K562 (cell line): ENCODE results near the gene APBB2. TPM values are rescaled to one million over a fixed set of nuclear protein-coding genes. Genes with fewer than 3 reads are reported as not detected.

Experiments
- ATAC-seq: fragments of 200-7000 bp; cut with Tn5 transposase; 3 replicates; pipeline ENCODE4 v1.9.1; 2020; ENCODE audit warnings: moderate library complexity
- BruUV-seq: library from RNA; stranded (reverse); fragments of 400-500 nt; replicated peaks from 2 replicates; lab custom pipeline; 2021; lab: Mats Ljungman, UMichigan
- CTCF ChIA-PET: fragments of 300-600 bp; formaldehyde crosslinking; extraction: SDS; loops from one replicate; lab custom pipeline; 2021; ENCODE audit warnings: low intra/inter-chr PET ratio; lab: Yijun Ruan, JAX
- POLR2A ChIA-PET: fragments of 300-600, 350-650 bp; sonication (Branson Sonifier 250); formaldehyde crosslinking; extraction: SDS; loops from one replicate; lab custom pipeline; 2021; ENCODE audit warnings: antibody characterized with exemption, inconsistent platforms; lab: Yijun Ruan, JAX
- DNase-seq, 4 experiments: peaks; one replicate each; pipeline versions ENCODE4 v3.0.0 to v3.0.0-alpha.2; 2011 to 2018; ENCODE audit warnings: low spot score in 3 of 4, mixed read lengths in 3 of 4; ENCODE audit errors: extremely low read depth in 1 of 4
- FAIRE-seq: peaks from 2 replicates; lab custom pipeline; 2011; peaks lifted over from hg19 to GRCh38; lab: Jason Lieb, UNC
- H2AFZ ChIP-seq: 2 replicates; pipeline ENCODE4 v1.6.0; 2011; ENCODE audit warnings: low read depth, low read length, control low read depth, inconsistent platforms
- H3K27ac ChIP-seq: fragments of 200-600 bp; 3 replicates; pipeline ENCODE4 v1.8.0; 2011; ENCODE audit warnings: low read depth, mild to moderate bottlenecking, control low read depth, inconsistent platforms, low read length, moderate library complexity, mixed read lengths; ENCODE audit errors: extremely low read depth
- H3K27me3 ChIP-seq, 2 experiments: fragments of 300-600 bp in 1 of 2; 2 replicates in 1 of 2; 3 replicates in 1 of 2; pipeline versions ENCODE4 v1.6.0 to v1.8.0; 2011; ENCODE audit warnings: inconsistent platforms in 2 of 2, low read length in 2 of 2, mild to moderate bottlenecking in 1 of 2, mixed read lengths in 1 of 2, moderate library complexity in 1 of 2; ENCODE audit not compliant: control insufficient read depth in 2 of 2, insufficient read depth in 2 of 2
- H3K36me3 ChIP-seq: fragments of 300-600 bp; 3 replicates; pipeline ENCODE4 v1.8.0; 2011; ENCODE audit warnings: mild to moderate bottlenecking, low read length, inconsistent platforms; ENCODE audit not compliant: control insufficient read depth, insufficient read depth
- H3K4me1 ChIP-seq, 2 experiments: fragments of 200-600 bp in 1 of 2; replicated peaks in 1 of 2; 2 replicates in 1 of 2; 3 replicates in 1 of 2; pipeline versions ENCODE4 v1.5.1 to v1.8.0; 2011; ENCODE audit warnings: inconsistent platforms in 2 of 2, low read length in 2 of 2, mild to moderate bottlenecking in 1 of 2, mixed read lengths in 1 of 2, moderate library complexity in 1 of 2; ENCODE audit not compliant: control insufficient read depth in 2 of 2, insufficient read depth in 2 of 2
- H3K4me2 ChIP-seq: 2 replicates; pipeline ENCODE4 v1.6.1; 2011; ENCODE audit warnings: low read length, control low read depth, inconsistent platforms, mixed read lengths; ENCODE audit not compliant: insufficient read depth
- H3K4me3 ChIP-seq: fragments of 200-600 bp; sonication (generic), shearing (Covaris generic); 2 replicates; pipeline ENCODE4 v1.5.1; 2016; ENCODE audit warnings: control low read depth, inconsistent platforms
- H3K79me2 ChIP-seq: fragments of 200-600 bp; 3 replicates; pipeline ENCODE4 v1.8.0; 2011; ENCODE audit warnings: low read length, inconsistent platforms; ENCODE audit not compliant: control insufficient read depth, insufficient read depth
- H3K9ac ChIP-seq, 2 experiments: 2 replicates each; pipeline versions ENCODE4 v1.6.0 to v1.6.1; 2011; ENCODE audit warnings: low read depth in 2 of 2, low read length in 2 of 2, control low read depth in 1 of 2, inconsistent platforms in 1 of 2, mild to moderate bottlenecking in 1 of 2, mixed read lengths in 1 of 2; ENCODE audit not compliant: insufficient read depth in 1 of 2
- H3K9me1 ChIP-seq: one replicate; pipeline ENCODE4 v1.6.0; 2011; ENCODE audit warnings: inconsistent platforms, mild to moderate bottlenecking, low read length, moderate library complexity; ENCODE audit not compliant: control insufficient read depth, insufficient read depth
- H3K9me3 ChIP-seq: replicated peaks from 2 replicates; pipeline ENCODE4 v1.5.1; 2011; ENCODE audit warnings: low read depth, low read length, inconsistent platforms; ENCODE audit not compliant: control insufficient read depth, insufficient read depth
- H4K20me1 ChIP-seq: replicated peaks from 2 replicates; pipeline ENCODE4 v1.6.1; 2011; ENCODE audit warnings: low read length, inconsistent platforms, mixed read lengths; ENCODE audit not compliant: control insufficient read depth, insufficient read depth
- CAMTA2 ChIP-seq: fragments of 250-450 bp; sonication (Bioruptor Pico); conservative IDR thresholded peaks from 2 replicates; pipeline ENCODE4 v1.5.1; 2022
- CEBPZ ChIP-seq: fragments of 150-350 bp; IDR thresholded peaks from 2 replicates; pipeline ENCODE4 v1.6.1; 2014; ENCODE audit warnings: low read depth, mild to moderate bottlenecking, low read length, borderline replicate concordance
- E4F1 ChIP-seq: fragments of 250-450 bp; sonication (Bioruptor Pico); IDR thresholded peaks from 2 replicates; pipeline ENCODE4 v1.5.0; 2021; ENCODE audit warnings: mild to moderate bottlenecking, borderline replicate concordance
- NFE2L1 ChIP-seq: fragments of 450-650 bp; IDR thresholded peaks from 2 replicates; pipeline ENCODE4 v1.6.1; 2016; ENCODE audit warnings: missing genetic modification characterization, low read depth, mild to moderate bottlenecking, missing compliant biosample characterization, moderate library complexity, borderline replicate concordance
- RREB1 ChIP-seq: fragments of 250-450 bp; sonication (Bioruptor Pico); IDR thresholded peaks from 2 replicates; pipeline ENCODE4 v1.4.0; 2020
- THRB ChIP-seq: fragments of 450-650 bp; formaldehyde crosslinking; conservative IDR thresholded peaks from 2 replicates; pipeline ENCODE4 v1.4.0; 2022; ENCODE audit warnings: mild to moderate bottlenecking, missing genetic modification characterization
- ZBTB8A ChIP-seq: fragments of 450-650 bp; IDR thresholded peaks from 2 replicates; pipeline ENCODE4 v1.6.1; 2018; ENCODE audit warnings: mild to moderate bottlenecking, moderate library complexity; ENCODE audit not compliant: partially characterized antibody
- ZNF347 ChIP-seq: fragments of 450-650 bp; formaldehyde crosslinking; IDR thresholded peaks from 2 replicates; pipeline ENCODE4 v1.4.0; 2020; ENCODE audit warnings: low read depth, mild to moderate bottlenecking, moderate library complexity
- ZNF445 ChIP-seq: fragments of 250-450 bp; sonication (Bioruptor Pico); IDR thresholded peaks from 2 replicates; pipeline ENCODE4 v1.4.0; 2020; ENCODE audit warnings: low read depth, mild to moderate bottlenecking, moderate library complexity
- WGBS: fragments of 100-300 bp; shearing (Covaris generic); methylation state at CpG from one replicate; pipeline ENCODE4 v1.1.6; 2016; ENCODE audit warnings: low coverage, mixed read lengths; ENCODE audit not compliant: insufficient coverage; ENCODE audit errors: missing lambda C conversion rate; 5-methylcytosine and 5-hydroxymethylcytosine counted together
- in situ Hi-C: fragments of 300-500 bp; cut with MboI; formaldehyde crosslinking; loops from 4 replicates; pipeline ENCODE4 v1.15.0; 2018; ENCODE audit warnings: inconsistent platforms, mixed read lengths
- intact Hi-C: fragments of 100-400 bp; cut with micrococcal nuclease; formaldehyde crosslinking; loops from 2 replicates; pipeline ENCODE4 v1.14.2; 2022
- polyA plus RNA-seq, 8 experiments: library from polyadenylated mRNA; depleted of rRNA in 4 of 8; stranded (reverse) in 5 of 8; unstranded in 3 of 8; fragments of >200 nt; fragmentation: Nextera tagmentation in 2 of 8; fragmentation: Illumina TruSeq in 1 of 8; extraction: Ambion mirVana in 2 of 8; extraction: Trizol in 1 of 8; gene quantifications; 2 replicates each; pipeline versions ENCODE4 v1.2.1 to v1.2.3, GENCODE V29; 2011 to 2014; ENCODE audit warnings: inconsistent platforms in 1 of 8, missing spikeins in 1 of 8
- total RNA-seq, 7 experiments: library from RNA; depleted of rRNA in 6 of 7; stranded (reverse); fragments of >200 nt in 6 of 7; fragmentation: Illumina TruSeq in 2 of 7; extraction: Trizol in 2 of 7; gene quantifications; 2 replicates each; pipeline versions ENCODE4 v1.2.1 to v1.2.3, GENCODE V29; 2011 to 2021; ENCODE audit warnings: low replicate concordance in 1 of 7

APBB2 gene
- total and polyA plus RNA-seq, 9 of the 15 experiments (the other 6 are each of a cell fraction or from before 2014, with no cell fraction given), result 0.08 to 2.1 (median 1.4) TPM

- DNase-seq (no peak), FAIRE-seq (no peak), ATAC-seq (no peak)
- no peaks in the 10 kb centered on the region for H3K36me3 ChIP-seq
- H3K4me1 ChIP-seq, result no peaks in the 10 kb centered on the region
- H3K4me3 ChIP-seq, result no peak overlapping the region
- POLR2A ChIA-PET, result interaction anchor here (0.6 kb wide), 1 partner anchor 1582 kb away, joined by 3 read pairs; no protein-coding TSS in a partner anchor
- no peaks in the 10 kb centered on the region for H3K9me1 ChIP-seq
- H4K20me1 ChIP-seq, result no peaks in the 10 kb centered on the region
- in situ Hi-C loops, result no loop called here
- no peaks in the 10 kb centered on the region for H3K27me3 ChIP-seq
- no TSS peak for BruUV-seq
- no peak overlapping the region for H2AFZ ChIP-seq
- intact Hi-C loops, result no loop called here
- no peak overlapping the region for H3K9ac ChIP-seq
- no peaks in the 10 kb centered on the region for H3K79me2 ChIP-seq
- H3K27ac ChIP-seq, result no peak overlapping the region
- no peak overlapping the region for H3K4me2 ChIP-seq
- H3K9me3 ChIP-seq, result no peaks in the 10 kb centered on the region
- 0% methylated on average over 1 of the region's 1 CpG for WGBS
- CTCF ChIA-PET, result no interaction called here
- TF ChIP-seq ZBTB8A (no peak), THRB (CRISPR knock-in tag) (no peak), RREB1 (CRISPR knock-in tag) (no peak), ZNF445 (CRISPR knock-in tag) (no peak), CEBPZ (no peak), NFE2L1 (tag) (peak; percentile 68), E4F1 (CRISPR knock-in tag) (no peak), ZNF347 (CRISPR knock-in tag) (no peak), CAMTA2 (CRISPR knock-in tag) (no peak)
Observed at GRCh38 chr4:41236508-41236907, 22.2 kb upstream of the APBB2 start.
